ENCODE measurements around the gene HIVEP2. TPM values are rescaled to one million over a fixed set of nuclear protein-coding genes. Genes with fewer than 3 reads are reported as not detected.

Gene HIVEP2
- polyA plus RNA-seq, 4 donors = 11.6 to 13.8 (median 12.4) TPM

DNA sequence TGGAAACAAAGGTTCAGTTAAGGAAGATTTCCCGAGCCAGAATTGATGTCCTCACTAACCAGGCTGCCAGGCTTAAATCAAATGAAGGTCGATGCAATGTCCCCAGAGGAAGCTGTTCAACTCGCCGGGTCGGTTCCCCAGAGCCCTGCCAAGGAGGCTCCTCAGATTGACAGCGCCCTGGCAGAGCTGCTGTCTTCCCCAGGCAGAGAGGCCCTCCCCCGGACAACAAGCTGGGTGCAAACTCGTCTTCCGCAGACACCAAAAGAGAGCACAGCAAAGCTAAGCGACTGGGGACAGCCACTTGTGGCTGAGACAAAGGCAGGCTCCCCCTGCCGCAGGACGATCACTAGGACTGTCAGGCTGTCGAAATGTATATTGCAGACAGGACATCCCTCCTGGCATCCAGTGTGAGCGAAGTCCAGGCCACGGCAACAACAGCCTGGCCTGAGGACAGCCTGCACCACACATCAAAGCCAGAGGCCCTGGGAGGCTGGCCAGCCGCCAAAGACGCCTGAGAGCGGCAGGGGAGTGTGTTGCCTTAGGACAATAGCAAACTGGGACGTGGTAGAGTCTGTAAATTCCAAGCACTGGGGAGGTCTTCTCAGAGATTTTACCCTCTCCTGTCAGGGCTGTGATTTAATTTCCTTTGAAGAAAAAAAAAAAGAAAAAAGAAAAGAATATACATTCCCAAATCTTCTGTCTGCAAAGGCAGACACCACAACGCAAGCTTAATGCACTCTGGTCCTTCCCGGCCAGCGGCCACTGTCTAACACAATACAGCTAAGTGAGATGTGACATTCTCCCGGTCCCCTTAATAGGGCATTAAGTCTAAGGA lies 99.1 kb downstream of the HIVEP2 start:
- DNase-seq (ENCODE audit: low read depth in 4 of 4, low spot score in 2 of 4) = peak in 2 of 4 donors; percentile 73 to 74

GRCh38 chr6:142845143-142845571 lies 99.8 kb downstream of the HIVEP2 start:
- no peak for DNase-seq (ENCODE audit: low read depth in 4 of 4, low spot score in 2 of 4)

DNA sequence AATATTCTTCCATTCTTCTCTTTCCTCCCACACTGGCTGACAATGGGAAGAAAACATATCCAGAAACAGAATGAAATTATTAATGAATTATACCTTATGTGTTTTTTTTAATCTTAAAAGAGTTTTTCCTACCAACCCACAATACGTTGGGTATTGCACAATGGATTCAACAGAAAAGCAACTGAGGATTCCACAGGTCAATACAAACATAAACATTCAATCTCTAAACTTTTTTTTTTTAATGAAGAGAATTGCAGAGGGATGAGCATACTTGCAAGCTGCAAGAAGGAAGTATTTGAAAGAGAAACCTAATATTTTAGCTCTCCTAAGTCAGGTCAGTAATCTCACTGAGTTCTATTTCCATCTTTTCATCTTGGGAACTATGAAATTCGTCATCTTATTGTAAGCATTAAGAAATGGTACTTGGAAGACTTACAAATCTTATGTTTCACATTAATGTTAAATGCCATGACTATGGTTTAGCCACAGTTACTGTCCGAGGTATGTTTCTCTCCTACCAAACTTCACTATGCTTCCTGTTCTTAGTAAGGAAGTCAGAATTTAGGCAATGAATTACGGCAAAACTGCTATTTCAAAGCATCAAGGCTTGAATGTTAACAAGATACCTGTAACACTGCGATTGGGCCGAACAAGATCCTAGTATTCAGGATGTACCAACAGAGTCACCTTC lies 100.8 kb downstream of the HIVEP2 start:
- no peak for DNase-seq (ENCODE audit: low read depth in 4 of 4, low spot score in 2 of 4)

GRCh38 chr6:142843361-142843760 lies 101.6 kb downstream of the HIVEP2 start:
- no peak for DNase-seq (ENCODE audit: low read depth in 4 of 4, low spot score in 2 of 4)

DNA sequence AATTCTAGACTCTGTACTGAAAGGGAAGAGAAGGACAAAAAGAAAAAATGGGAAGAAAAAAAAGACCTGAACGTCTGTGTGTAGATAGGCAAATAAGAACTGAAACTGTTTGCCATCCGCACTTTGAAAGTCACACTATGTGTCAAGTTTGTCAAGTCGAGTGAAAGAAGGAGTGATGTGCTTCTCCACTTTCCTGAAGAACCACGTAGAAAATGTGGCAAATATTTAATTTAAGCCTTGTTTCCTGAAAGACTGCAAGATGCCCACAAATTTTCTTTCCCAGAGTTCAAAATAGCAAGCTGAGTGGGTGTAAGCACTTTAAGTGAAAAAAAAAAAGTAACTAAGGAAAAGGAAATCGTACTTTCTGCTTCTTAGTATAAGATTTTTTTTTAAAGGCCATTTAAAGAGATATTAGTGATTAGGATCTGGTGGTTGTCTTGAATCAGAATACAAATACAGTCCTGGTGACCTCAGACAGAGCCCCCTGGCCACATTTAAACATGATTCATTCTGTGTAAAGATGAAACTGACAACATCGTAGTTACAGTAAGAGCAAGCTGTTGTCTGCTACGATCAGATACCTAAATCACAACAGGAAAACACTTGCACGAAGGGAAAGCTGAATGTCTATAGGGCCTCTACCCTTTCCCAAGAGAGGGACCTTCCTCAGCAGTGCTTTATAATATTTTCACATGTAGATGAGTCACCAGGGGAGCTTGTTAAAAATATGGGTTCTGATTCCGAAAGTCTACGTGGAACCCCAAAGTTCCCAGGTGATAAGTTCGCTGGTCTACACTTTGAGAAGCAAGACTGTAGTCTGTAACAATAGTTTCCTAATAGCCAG lies 102.3 kb downstream of the HIVEP2 start:
- no peak for DNase-seq (ENCODE audit: low read depth in 4 of 4, low spot score in 2 of 4)

- DNase-seq (ENCODE audit: low read depth in 4 of 4, low spot score in 2 of 4) = no peak
Measured at GRCh38 chr6:142841915-142842314, 103.1 kb downstream of the HIVEP2 start.

DNA sequence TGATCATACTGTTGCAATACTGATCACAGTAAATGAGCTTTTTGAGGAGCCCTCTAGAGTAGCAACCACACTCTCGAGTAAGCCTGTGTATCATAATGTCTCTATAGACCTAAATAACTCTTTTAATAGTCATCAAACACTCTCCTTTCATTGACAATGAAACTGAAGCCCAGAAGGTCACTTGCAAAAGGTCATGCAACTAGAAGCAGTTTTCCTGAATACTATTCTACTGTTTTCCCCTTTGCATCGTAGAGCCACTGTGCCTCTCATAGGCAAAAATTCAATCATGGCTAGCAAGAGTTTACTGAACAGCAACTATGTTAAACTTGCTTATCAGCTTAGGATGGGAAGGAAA lies 105.3 kb downstream of the HIVEP2 start:
- DNase-seq (ENCODE audit: low read depth in 4 of 4, low spot score in 2 of 4) = no peak

DNA sequence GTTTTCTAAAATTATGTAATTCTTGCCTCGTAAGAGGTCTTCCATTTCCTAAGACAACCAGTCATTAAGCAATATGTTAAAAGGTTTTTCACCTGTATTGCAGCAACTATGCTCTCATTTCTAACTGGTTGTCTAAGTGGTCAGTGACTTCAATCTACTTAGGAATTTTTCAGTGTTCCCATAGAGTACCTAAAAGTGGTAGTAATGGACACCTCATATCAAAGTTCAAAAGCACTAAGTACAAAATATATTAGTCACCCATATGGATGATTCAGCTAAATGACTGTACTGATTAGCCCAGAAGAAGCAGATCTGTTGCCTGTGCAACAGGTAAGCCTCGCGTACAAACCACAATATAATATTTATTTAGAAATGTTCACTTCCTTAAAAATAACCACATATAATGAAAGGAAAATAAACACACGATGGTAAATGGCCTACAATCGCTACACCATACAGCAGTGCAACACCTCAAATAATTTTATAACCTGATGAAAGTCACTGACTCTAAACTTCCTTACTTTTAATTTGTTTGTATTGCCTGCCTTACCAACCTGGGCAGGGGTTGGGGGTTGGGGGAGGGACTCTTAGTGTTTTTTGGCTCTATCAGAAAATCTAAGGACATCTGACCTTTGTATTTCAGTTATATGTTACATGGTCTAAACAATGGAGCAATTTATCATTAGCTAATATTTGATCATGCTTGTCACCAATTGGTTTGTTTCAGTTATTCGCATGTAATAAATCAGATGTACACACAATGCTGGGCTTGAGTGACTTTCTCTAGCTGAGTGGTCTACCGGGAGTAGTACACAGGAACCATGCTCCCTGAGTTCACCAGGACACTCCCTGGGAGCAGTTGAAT lies 105.9 kb downstream of the HIVEP2 start:
- DNase-seq (ENCODE audit: low read depth in 4 of 4, low spot score in 2 of 4) = no peak

DNA sequence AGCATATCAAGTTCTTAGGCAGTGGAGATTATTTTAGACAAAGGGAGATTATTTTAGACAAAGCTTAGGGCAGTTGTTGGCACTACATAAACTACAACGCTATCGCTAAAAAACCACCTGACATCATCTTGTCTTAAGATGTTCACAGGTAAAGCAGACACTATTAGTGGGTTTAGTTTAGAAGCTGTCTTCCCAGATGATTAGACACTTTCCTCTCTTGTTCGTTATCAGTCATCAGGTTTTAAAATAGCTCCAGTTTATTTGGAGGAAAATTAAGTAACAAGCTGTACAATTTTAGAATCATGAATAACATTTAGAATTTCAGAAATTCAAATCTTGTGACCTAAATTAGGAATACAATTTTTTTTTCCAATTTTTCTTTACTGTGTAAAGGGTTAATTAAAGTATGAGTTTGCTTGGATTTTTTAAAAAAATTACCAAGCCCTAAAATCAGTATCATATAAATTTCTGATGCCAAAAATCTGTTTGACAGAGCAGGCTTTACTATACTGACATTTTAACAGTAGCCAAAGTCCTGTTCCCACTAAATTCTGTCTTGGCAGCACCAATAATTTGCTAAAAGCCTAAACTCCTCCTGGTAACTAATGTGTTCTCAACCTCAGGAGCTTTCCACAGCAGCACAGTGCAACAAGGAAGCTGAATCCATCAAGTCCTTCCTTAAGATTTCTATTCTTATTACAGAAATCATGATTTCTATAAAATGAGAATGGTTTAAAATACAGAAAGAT lies 109.0 kb downstream of the HIVEP2 start:
- no peak for DNase-seq (ENCODE audit: low read depth in 4 of 4, low spot score in 2 of 4)

- DNase-seq (ENCODE audit: low read depth in 4 of 4, low spot score in 2 of 4) = no peak
Measured at GRCh38 chr6:142834853-142835252, 110.1 kb downstream of the HIVEP2 start.

DNA sequence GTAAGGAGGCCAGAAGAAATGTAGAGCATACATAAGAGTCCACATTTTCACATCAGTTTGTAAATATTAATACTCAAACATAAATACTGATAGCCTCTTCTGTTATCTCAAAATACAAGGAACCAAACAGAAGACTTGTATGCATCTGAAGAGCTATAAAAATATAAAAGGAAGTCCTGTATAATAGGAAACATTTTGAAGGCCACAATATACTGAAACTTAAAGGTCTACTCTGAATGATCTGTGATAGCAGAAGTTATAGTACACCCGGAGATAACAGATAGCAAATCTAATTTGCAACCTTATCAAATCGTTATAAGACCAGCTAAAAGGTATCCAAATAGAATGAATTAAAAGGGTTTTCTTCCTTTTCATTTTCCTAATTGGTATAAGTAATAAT lies 111.2 kb downstream of the HIVEP2 start:
- DNase-seq (ENCODE audit: low read depth in 4 of 4, low spot score in 2 of 4) = no peak

DNA sequence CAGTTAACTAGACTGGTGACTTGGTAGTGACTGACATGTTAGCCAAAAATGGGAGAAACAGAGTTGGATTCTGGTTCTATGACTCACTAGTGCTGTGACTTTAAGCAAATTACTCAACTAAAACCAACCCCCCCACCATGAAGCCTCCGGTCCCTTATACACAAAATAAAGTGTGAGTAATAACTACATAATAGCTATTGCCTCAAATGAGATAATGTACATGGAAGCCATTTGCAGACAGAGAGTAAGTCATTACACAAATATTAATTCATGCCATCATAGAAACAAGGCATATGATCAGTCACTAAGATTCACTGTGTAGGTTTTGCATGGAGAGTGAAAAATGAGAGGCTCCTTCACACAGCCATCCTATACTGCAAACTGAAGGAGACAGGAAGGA lies 111.9 kb downstream of the HIVEP2 start:
- DNase-seq (ENCODE audit: low read depth in 4 of 4, low spot score in 2 of 4) = no peak

DNA sequence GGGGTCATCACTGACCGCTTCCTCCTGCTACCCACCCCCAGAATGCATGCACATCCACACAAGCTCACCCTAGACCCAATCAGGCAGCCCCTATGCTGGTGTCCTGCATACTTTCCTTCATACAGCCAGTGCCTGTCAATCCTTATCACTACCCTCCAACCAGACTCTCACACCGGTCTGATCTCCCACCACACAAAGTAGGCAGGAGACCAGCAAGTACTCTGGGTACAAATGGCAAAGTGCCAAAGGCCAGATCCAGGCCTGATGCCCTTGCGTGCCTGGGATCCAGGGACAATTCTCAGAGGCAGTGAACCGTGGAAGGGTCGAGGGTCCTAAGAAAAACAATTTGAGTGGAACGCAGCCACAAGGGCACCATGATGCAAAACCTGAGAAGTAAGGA lies 114.2 kb downstream of the HIVEP2 start:
- DNase-seq (ENCODE audit: low read depth in 4 of 4, low spot score in 2 of 4) = no peak

DNA sequence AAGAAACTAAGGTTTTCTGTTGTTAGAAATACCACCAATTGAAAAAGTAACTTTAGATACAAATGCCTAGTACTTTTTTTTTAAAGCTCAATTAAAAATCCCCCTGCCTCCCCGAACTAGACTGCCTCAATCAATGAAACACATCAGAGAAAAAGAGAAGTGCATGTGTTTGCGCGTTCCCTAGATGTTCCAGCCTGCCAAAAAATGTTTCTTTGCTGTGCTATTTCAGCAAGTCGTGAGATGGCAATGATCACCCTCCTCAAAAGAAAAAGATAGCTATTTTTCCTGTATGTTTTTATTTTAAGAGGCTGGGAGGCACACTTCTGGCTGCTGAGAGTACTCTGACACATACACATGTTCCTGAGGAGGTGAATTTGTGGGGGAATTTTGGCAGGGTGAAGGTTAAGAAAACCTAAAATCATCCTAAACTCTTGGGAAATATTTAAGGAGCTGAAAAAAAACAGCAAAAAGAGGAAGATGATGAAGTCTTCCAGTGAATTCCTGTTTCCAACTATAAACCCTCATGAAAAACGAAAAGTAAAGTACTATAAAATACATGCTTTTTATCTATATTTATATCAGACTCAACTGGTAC lies 114.8 kb downstream of the HIVEP2 start:
- DNase-seq (ENCODE audit: low read depth in 4 of 4, low spot score in 2 of 4) = no peak

- DNase-seq (ENCODE audit: low read depth in 4 of 4, low spot score in 2 of 4) = no peak
Measured at GRCh38 chr6:142829556-142829955, 115.4 kb downstream of the HIVEP2 start.

DNA sequence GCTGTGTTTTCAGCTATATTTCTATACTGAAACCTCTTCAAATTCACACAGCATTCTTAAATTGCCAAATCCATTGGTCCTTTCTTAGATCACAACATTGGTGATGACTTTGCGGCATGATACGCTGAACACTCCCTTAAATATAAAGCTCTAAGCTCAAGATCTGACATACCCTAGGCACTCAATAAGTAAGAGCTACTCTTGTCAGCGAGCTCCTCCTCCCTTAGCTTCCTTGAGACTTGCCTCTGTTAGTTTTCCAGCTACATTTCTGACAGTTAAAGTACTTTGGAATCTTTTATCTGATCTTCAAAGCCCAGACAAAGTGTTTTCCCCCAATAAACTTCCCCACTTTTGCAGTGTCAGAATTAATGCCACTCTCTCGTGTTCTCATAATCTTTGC lies 117.0 kb downstream of the HIVEP2 start:
- no peak for DNase-seq (ENCODE audit: low read depth in 4 of 4, low spot score in 2 of 4)

- DNase-seq (ENCODE audit: low read depth in 4 of 4, low spot score in 2 of 4) = no peak
Measured at GRCh38 chr6:142827369-142827768, 117.6 kb downstream of the HIVEP2 start.

GRCh38 chr6:142825760-142826159 lies 119.2 kb downstream of the HIVEP2 start:
- DNase-seq (ENCODE audit: low read depth in 4 of 4, low spot score in 2 of 4) = no peak

GRCh38 chr6:142824426-142824825 lies 120.5 kb downstream of the HIVEP2 start:
- no peak for DNase-seq (ENCODE audit: low read depth in 4 of 4, low spot score in 2 of 4)

All from left renal cortex interstitium (tissue), 4 donors.